Measurements from ENCODE around the gene KATNB1.
"Not testable (repeated sequence)": the region's sequence is repeated elsewhere in the genome, so short reads cannot be mapped to it uniquely, and the experiment has no call there.

KATNB1 gene

GRCh38 chr16:57743886-57744641 lies 8.5 kb downstream of the KATNB1 start:
- no peak for DNase-seq

GRCh38 chr16:57744642-57744903 lies 9.0 kb downstream of the KATNB1 start:
- no peak for DNase-seq

GRCh38 chr16:57745768-57746167 lies 10.2 kb downstream of the KATNB1 start:
- no peak for DNase-seq

- DNase-seq, result not testable (repeated sequence)
These were observed 10.7 kb downstream of the KATNB1 start for GRCh38 chr16:57746316-57746715.

GRCh38 chr16:57747091-57747490 lies 11.5 kb downstream of the KATNB1 start:
- no peak for DNase-seq

- DNase-seq, result no peak
These were observed 11.9 kb downstream of the KATNB1 start for GRCh38 chr16:57747496-57747895.

GRCh38 chr16:57747996-57748395 lies 12.4 kb downstream of the KATNB1 start:
- no peak for DNase-seq

GRCh38 chr16:57748596-57748995 lies 13.0 kb downstream of the KATNB1 start:
- DNase-seq, result no peak

GRCh38 chr16:57749101-57749692 lies 13.6 kb downstream of the KATNB1 start:
- no peak for DNase-seq

- DNase-seq, result no peak
These were observed 14.4 kb downstream of the KATNB1 start for GRCh38 chr16:57749856-57750452.

GRCh38 chr16:57750796-57751538 lies 15.4 kb downstream of the KATNB1 start:
- no peak for DNase-seq

GRCh38 chr16:57751539-57752202 lies 16.1 kb downstream of the KATNB1 start:
- no peak for DNase-seq

- no peak for DNase-seq
These were observed 16.6 kb downstream of the KATNB1 start for GRCh38 chr16:57752203-57752580.

GRCh38 chr16:57752581-57753447 lies 17.2 kb downstream of the KATNB1 start:
- DNase-seq, result no peak

GRCh38 chr16:57753448-57754353 lies 18.1 kb downstream of the KATNB1 start:
- no peak for DNase-seq

- no peak for DNase-seq
These were observed 18.9 kb downstream of the KATNB1 start for GRCh38 chr16:57754354-57755060.

GRCh38 chr16:57755061-57755684 lies 19.6 kb downstream of the KATNB1 start:
- DNase-seq, result no peak

GRCh38 chr16:57755726-57756423 lies 20.3 kb downstream of the KATNB1 start:
- DNase-seq, result no peak
